SK-N-SH (cell line): Measurements from ENCODE around the gene KDM4C. TPM values are rescaled to one million over a fixed set of nuclear protein-coding genes. Genes with fewer than 3 reads are reported as not detected.
A peak's percentile ranks its signal among the peaks of the same experiment; 100 is the strongest.

ENCODE experiments used
- CTCF ChIA-PET: fragments of 300-600, 350-600 bp; formaldehyde crosslinking; extraction: SDS; loops from one replicate; lab custom pipeline; 2021; lab: Yijun Ruan, JAX
- POLR2A ChIA-PET: fragments of 350-600 bp; sonication (Branson Sonifier 250); formaldehyde crosslinking; extraction: SDS; loops from one replicate; lab custom pipeline; 2020; ENCODE audit warnings: antibody characterized with exemption, inconsistent platforms; lab: Yijun Ruan, JAX
- DNase-seq: peaks from one replicate; pipeline ENCODE4 v3.0.0; 2012
- H2AFZ ChIP-seq: fragments of 200-600 bp; sonication (generic); 2 replicates; pipeline ENCODE4 v1.8.1; 2016; ENCODE audit warnings: antibody characterized with exemption, mild to moderate bottlenecking, low read depth
- H3F3A ChIP-seq: fragments of 200-600 bp; sonication (generic); replicated peaks from 2 replicates; pipeline ENCODE3; 2016; ENCODE audit warnings: antibody characterized with exemption, mild to moderate bottlenecking; ENCODE audit not compliant: insufficient read depth
- H3K27ac ChIP-seq, 2 experiments: fragments of 200-500 bp in 1 of 2; fragments of 200-600 bp in 1 of 2; sonication (Bioruptor generic) in 1 of 2; sonication (generic), shearing (Covaris generic) in 1 of 2; 2 replicates each; pipeline versions ENCODE4 v1.5.1 to v1.6.1; 2014 to 2016; ENCODE audit warnings: low read depth in 2 of 2, inconsistent platforms in 1 of 2, low read length in 1 of 2, mild to moderate bottlenecking in 1 of 2, mixed read lengths in 1 of 2
- H3K27me3 ChIP-seq: fragments of 200-600 bp; sonication (generic), shearing (Covaris generic); 2 replicates; pipeline ENCODE4 v1.6.1; 2016; ENCODE audit warnings: mixed run types; ENCODE audit not compliant: insufficient read depth
- H3K36me3 ChIP-seq, 2 experiments: fragments of 200-500 bp in 1 of 2; fragments of 200-600 bp in 1 of 2; sonication (Bioruptor generic) in 1 of 2; sonication (generic) in 1 of 2; replicated peaks in 1 of 2; 2 replicates each; pipeline versions ENCODE3 to v1.5.1; 2014 to 2016; ENCODE audit warnings: low read length in 1 of 2, mild to moderate bottlenecking in 1 of 2; ENCODE audit not compliant: insufficient read depth in 2 of 2, control insufficient read depth in 1 of 2
- H3K4me1 ChIP-seq, 2 experiments: fragments of 200-500 bp in 1 of 2; fragments of 200-600 bp in 1 of 2; sonication (Bioruptor generic) in 1 of 2; sonication (generic), shearing (Covaris generic) in 1 of 2; 2 replicates each; pipeline versions ENCODE4 v1.5.1 to v1.6.1; 2014 to 2016; ENCODE audit warnings: low read depth in 1 of 2, low read length in 1 of 2, mixed run types in 1 of 2; ENCODE audit not compliant: insufficient read depth in 2 of 2, control insufficient read depth in 1 of 2
- H3K4me2 ChIP-seq: fragments of 200-600 bp; sonication (generic), shearing (Covaris generic); 2 replicates; pipeline ENCODE4 v1.6.1; 2017; ENCODE audit warnings: mixed run types
- H3K4me3 ChIP-seq, 2 experiments: fragments of 200-500 bp in 1 of 2; fragments of 200-600 bp in 1 of 2; sonication (Bioruptor generic) in 1 of 2; sonication (generic), shearing (Covaris generic) in 1 of 2; 2 replicates each; pipeline versions ENCODE4 v1.5.1 to v1.8.1; 2014 to 2016; ENCODE audit warnings: low read depth in 2 of 2, inconsistent platforms in 1 of 2, low read length in 1 of 2, mild to moderate bottlenecking in 1 of 2, mixed read lengths in 1 of 2, moderate library complexity in 1 of 2
- H3K79me2 ChIP-seq: fragments of 200-600 bp; sonication (generic); 2 replicates; pipeline ENCODE4 v1.8.1; 2017; ENCODE audit warnings: mild to moderate bottlenecking; ENCODE audit not compliant: insufficient read depth
- H3K9ac ChIP-seq: fragments of 200-600 bp; sonication (generic); 2 replicates; pipeline ENCODE4 v1.6.1; 2017; ENCODE audit warnings: mixed run types
- H3K9me2 ChIP-seq: fragments of 200-600 bp; sonication (generic); 2 replicates; pipeline ENCODE4 v1.6.1; 2017; ENCODE audit warnings: mixed run types
- H3K9me3 ChIP-seq: fragments of 200-600 bp; sonication (generic); 2 replicates; pipeline ENCODE4 v1.6.1; 2017; ENCODE audit warnings: mixed run types, mild to moderate bottlenecking, moderate library complexity
- H4K20me1 ChIP-seq: fragments of 200-600 bp; sonication (generic); 2 replicates; pipeline ENCODE4 v1.6.1; 2017; ENCODE audit warnings: mild to moderate bottlenecking, mixed run types; ENCODE audit not compliant: insufficient read depth
- CHD2 ChIP-seq: fragments of 150-350 bp; IDR thresholded peaks from 2 replicates; pipeline ENCODE4 v1.6.1; 2018; ENCODE audit warnings: low read length; ENCODE audit not compliant: partially characterized antibody
- FOXJ3 ChIP-seq: sonication (generic); formaldehyde crosslinking; IDR thresholded peaks from 2 replicates; pipeline ENCODE4 v1.5.1; 2020; ENCODE audit warnings: mild to moderate bottlenecking, missing genetic modification reagents
- FOXM1 ChIP-seq: IDR thresholded peaks from 2 replicates; pipeline ENCODE4 v1.4.0; 2012; ENCODE audit warnings: low read depth, mild to moderate bottlenecking
- GABPA ChIP-seq: IDR thresholded peaks from 2 replicates; pipeline ENCODE4 v1.4.0; 2012; ENCODE audit warnings: low read depth, mild to moderate bottlenecking
- JUND ChIP-seq: IDR thresholded peaks from 2 replicates; pipeline ENCODE4 v1.4.0; 2012
- MEF2A ChIP-seq: IDR thresholded peaks from 2 replicates; pipeline ENCODE4 v1.4.0; 2012; ENCODE audit warnings: low read depth, borderline replicate concordance
- NRF1 ChIP-seq: IDR thresholded peaks from 2 replicates; pipeline ENCODE4 v1.6.1; 2012; ENCODE audit warnings: low read depth, mild to moderate bottlenecking, low read length
- RCOR1 ChIP-seq: fragments of 150-350 bp; IDR thresholded peaks from 2 replicates; pipeline ENCODE4 v1.6.1; 2017; ENCODE audit warnings: antibody characterized with exemption, low read length
- RXRA ChIP-seq: IDR thresholded peaks from 2 replicates; pipeline ENCODE4 v1.4.0; 2012; ENCODE audit warnings: low read depth, mild to moderate bottlenecking, borderline replicate concordance
- SIN3A ChIP-seq: IDR thresholded peaks from 2 replicates; pipeline ENCODE4 v1.6.1; 2012; ENCODE audit warnings: low read depth, mild to moderate bottlenecking, low read length, moderate library complexity, borderline replicate concordance
- USF1 ChIP-seq: IDR thresholded peaks from 2 replicates; pipeline ENCODE4 v1.4.0; 2012; ENCODE audit warnings: low read depth, borderline replicate concordance
- YY1 ChIP-seq: IDR thresholded peaks from 2 replicates; pipeline ENCODE4 v1.4.0; 2012; ENCODE audit warnings: low read depth, mild to moderate bottlenecking
- ZBTB33 ChIP-seq: IDR thresholded peaks from 2 replicates; pipeline ENCODE4 v1.4.0; 2012; ENCODE audit warnings: low read depth, borderline replicate concordance
- WGBS: methylation state at CpG from one replicate; pipeline ENCODE4 v1.1.6; 2017; ENCODE audit warnings: low lambda C conversion rate; 5-methylcytosine and 5-hydroxymethylcytosine counted together
- polyA plus RNA-seq, 3 experiments: library from polyadenylated mRNA; depleted of rRNA; stranded (reverse); fragments of >200 nt; gene quantifications; 2 replicates each; pipeline ENCODE4 v1.2.3, GENCODE V29; 2012
- TF ChIP-seq, protein P1 (sequence below): fragments of 150-350 bp; IDR thresholded peaks from 2 replicates; pipeline ENCODE4 v1.6.1; 2017; ENCODE audit warnings: antibody characterized with exemption, low read length, low read depth, borderline replicate concordance
- TF ChIP-seq, protein P2 (sequence below): fragments of 200-600 bp; sonication (generic); IDR thresholded peaks from 2 replicates; pipeline ENCODE4 v1.6.1; 2017; ENCODE audit warnings: antibody characterized with exemption, mild to moderate bottlenecking, moderate library complexity
- TF ChIP-seq, protein P3 (sequence below): IDR thresholded peaks from 2 replicates; pipeline ENCODE4; 2012

Gene KDM4C
- polyA plus RNA-seq, 1 of the 3 experiments (the other 2 are of a cell fraction), result 9.4 TPM

- TF ChIP-seq ZBTB33 (no peak), RXRA (no peak), SIN3A (no peak), USF1 (no peak)
These were observed 118.6 kb downstream of the KDM4C start (continued) for GRCh38 chr9:6876195-6876894.

DNA sequence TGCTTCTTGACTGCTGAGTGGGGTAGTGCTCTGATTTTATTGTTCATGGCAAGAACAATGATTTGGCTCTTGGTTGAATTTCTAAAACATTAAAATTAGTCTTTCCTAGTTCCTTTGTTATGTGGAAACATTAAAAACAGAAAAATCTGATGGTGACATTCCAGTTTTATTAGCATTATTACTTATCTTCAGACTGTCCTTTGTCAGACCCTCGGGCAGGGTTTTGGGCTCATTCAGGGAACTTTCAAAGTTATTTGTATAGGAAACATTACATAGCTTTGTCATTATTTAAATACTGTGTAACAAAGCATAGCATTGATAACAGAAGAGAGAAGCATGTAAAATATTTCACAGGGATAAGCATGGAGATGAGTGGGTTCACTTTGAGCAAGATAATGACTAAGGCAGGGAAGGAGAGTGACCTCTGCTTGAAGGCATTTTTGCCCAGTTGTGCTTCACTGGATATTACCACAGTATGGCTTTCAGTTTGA, 119.9 kb downstream of the KDM4C start:
- H3K4me1 ChIP-seq, result peaks cover 0 to 7% of the 10 kb centered on the region in 2 experiments; a peak in 2 of 4 replicates
- no peak overlapping the region for H2AFZ ChIP-seq
- H3F3A ChIP-seq, result peaks cover 8% of the 10 kb centered on the region
- DNase-seq, result no peak
- no peaks in the 10 kb centered on the region for H4K20me1 ChIP-seq
- 18% methylated on average over 1 of the region's 1 CpG for WGBS
- no peak overlapping the region for H3K4me2 ChIP-seq
- H3K36me3 ChIP-seq, result no peaks in the 10 kb centered on the region
- CTCF ChIA-PET, result interaction anchor here (1.4 kb wide), 1 partner anchor 175 kb away, joined by 4 read pairs; no protein-coding TSS in a partner anchor
- H3K9ac ChIP-seq, result no peak overlapping the region
- H3K79me2 ChIP-seq, result no peaks in the 10 kb centered on the region
- no peaks in the 10 kb centered on the region for H3K9me2 ChIP-seq
- peak overlapping the region in 1 of 2 experiments; percentile 37; a peak in 2 of 4 replicates for H3K27ac ChIP-seq
- TF ChIP-seq MEF2A (no peak), CHD2 (no peak), SIN3A (no peak), FOXJ3 (CRISPR knock-in tag) (no peak), GABPA (no peak), YY1 (no peak), FOXM1 (no peak), JUND (0 out of 2 replicates have a peak, but pooled peaks have one; percentile 5)
- POLR2A ChIA-PET, result no interaction called here
- no peaks in the 10 kb centered on the region for H3K27me3 ChIP-seq
- no peaks in the 10 kb centered on the region for H3K9me3 ChIP-seq
- H3K4me3 ChIP-seq, result no peak overlapping the region

- Histone ChIP-seq H3K4me1 (peaks cover 0 to 7% of the 10 kb centered on the region in 2 experiments; a peak in 2 of 4 replicates), H4K20me1 (no peaks in the 10 kb centered on the region), H3K27me3 (no peaks in the 10 kb centered on the region), H3K79me2 (no peaks in the 10 kb centered on the region), H3K27ac (no peak overlapping the region), H3F3A (peaks cover 8% of the 10 kb centered on the region), H2AFZ (no peak overlapping the region), H3K4me2 (no peak overlapping the region), H3K4me3 (no peak overlapping the region), H3K9me3 (no peaks in the 10 kb centered on the region), H3K9ac (no peak overlapping the region), H3K9me2 (no peaks in the 10 kb centered on the region), H3K36me3 (no peaks in the 10 kb centered on the region)
- DNase-seq, result no peak
- POLR2A ChIA-PET, result no interaction called here
- CTCF ChIA-PET, result no interaction called here
- 92% methylated on average over 2 of the region's 2 CpGs for WGBS
- TF ChIP-seq, protein P1, sequence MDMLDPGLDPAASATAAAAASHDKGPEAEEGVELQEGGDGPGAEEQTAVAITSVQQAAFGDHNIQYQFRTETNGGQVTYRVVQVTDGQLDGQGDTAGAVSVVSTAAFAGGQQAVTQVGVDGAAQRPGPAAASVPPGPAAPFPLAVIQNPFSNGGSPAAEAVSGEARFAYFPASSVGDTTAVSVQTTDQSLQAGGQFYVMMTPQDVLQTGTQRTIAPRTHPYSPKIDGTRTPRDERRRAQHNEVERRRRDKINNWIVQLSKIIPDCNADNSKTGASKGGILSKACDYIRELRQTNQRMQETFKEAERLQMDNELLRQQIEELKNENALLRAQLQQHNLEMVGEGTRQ, result no peak
- TF ChIP-seq, protein P2, sequence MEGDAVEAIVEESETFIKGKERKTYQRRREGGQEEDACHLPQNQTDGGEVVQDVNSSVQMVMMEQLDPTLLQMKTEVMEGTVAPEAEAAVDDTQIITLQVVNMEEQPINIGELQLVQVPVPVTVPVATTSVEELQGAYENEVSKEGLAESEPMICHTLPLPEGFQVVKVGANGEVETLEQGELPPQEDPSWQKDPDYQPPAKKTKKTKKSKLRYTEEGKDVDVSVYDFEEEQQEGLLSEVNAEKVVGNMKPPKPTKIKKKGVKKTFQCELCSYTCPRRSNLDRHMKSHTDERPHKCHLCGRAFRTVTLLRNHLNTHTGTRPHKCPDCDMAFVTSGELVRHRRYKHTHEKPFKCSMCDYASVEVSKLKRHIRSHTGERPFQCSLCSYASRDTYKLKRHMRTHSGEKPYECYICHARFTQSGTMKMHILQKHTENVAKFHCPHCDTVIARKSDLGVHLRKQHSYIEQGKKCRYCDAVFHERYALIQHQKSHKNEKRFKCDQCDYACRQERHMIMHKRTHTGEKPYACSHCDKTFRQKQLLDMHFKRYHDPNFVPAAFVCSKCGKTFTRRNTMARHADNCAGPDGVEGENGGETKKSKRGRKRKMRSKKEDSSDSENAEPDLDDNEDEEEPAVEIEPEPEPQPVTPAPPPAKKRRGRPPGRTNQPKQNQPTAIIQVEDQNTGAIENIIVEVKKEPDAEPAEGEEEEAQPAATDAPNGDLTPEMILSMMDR, result no peak
- TF ChIP-seq, protein P3, sequence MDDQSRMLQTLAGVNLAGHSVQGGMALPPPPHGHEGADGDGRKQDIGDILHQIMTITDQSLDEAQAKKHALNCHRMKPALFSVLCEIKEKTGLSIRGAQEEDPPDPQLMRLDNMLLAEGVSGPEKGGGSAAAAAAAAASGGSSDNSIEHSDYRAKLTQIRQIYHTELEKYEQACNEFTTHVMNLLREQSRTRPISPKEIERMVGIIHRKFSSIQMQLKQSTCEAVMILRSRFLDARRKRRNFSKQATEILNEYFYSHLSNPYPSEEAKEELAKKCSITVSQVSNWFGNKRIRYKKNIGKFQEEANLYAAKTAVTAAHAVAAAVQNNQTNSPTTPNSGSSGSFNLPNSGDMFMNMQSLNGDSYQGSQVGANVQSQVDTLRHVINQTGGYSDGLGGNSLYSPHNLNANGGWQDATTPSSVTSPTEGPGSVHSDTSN, result no peak
- no peak for TF ChIP-seq CHD2
- TF ChIP-seq RCOR1, result no peak
- no peak for TF ChIP-seq NRF1
- TF ChIP-seq JUND, result no peak
- no peak for TF ChIP-seq ZBTB33
These were observed 122.9 kb downstream of the KDM4C start for GRCh38 chr9:6880626-6881025.
